ELR (cell line): ENCODE results near the gene PTPRD.
"Not testable (repeated sequence)": the region's sequence is repeated elsewhere in the genome, so short reads cannot be mapped to it uniquely, and the experiment has no call there.

Source experiments
- DNase-seq: peaks from one replicate; pipeline ENCODE4 v3.0.0-alpha.2; 2015; ENCODE audit warnings: low read depth

PTPRD gene

DNA sequence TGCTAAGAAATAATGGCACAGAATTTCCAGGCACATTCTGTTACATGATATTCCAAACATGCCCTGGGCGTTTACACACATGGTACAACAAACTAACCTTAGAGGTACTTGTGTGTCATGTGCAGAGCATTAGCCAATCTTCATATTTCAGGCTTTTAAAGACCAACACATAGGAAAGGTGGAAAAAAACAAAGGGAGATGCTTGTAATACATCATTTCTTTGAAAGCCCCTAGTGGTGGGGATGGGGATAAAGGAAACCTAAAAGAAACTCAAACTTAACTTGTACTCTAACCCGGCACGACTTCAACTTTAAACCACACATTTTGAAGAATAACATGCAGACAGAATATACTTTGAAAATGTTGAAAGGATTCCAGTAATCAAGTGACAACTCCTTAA lies 133.6 kb downstream of the PTPRD start:
- peak; percentile 3 for DNase-seq

GRCh38 chr9:10449201-10449617 lies 163.6 kb downstream of the PTPRD start:
- DNase-seq: not testable (repeated sequence)

- no peak for DNase-seq
These were observed 165.8 kb downstream of the PTPRD start for GRCh38 chr9:10447036-10447435.

DNA sequence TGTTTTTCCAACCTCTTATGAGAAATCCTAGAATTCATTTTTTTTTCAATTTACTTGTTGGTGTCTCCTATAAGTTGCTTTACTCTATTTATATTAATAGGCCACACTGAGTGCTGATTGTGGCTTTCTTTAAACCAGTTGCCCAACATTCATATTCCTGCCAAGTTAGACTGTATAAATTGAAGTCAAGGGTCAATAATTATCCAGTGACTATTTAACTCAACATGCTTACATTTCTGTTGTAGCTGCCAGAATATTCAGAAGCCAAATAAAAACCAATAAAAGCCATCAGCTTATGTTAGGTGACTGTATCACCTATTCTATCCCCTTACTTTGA lies 169.0 kb downstream of the PTPRD start:
- DNase-seq: no peak

- DNase-seq: no peak
These were observed 169.5 kb downstream of the PTPRD start for GRCh38 chr9:10443181-10443867.

- no peak for DNase-seq
These were observed 173.8 kb downstream of the PTPRD start for GRCh38 chr9:10438955-10439354.

GRCh38 chr9:10436756-10437155 lies 176.0 kb downstream of the PTPRD start:
- no peak for DNase-seq

DNA sequence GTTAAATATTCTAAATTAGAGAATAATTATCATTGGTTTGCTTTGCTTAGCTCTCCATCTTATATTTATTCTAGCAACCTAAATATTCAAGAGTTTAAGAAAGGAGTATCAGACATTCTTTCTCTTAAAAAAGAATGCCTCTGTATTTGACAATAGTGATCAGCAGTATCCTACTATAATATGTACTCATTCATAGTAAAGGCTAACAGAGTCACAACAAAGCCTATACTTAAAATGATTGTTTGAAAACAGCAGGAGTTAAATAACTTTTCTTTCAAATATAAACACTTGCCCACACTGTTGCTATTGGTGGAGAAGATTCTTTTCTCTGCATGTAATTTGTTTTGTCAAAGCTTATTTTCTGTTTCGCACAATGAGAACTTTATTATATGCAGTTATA lies 178.4 kb downstream of the PTPRD start:
- no peak for DNase-seq

DNA sequence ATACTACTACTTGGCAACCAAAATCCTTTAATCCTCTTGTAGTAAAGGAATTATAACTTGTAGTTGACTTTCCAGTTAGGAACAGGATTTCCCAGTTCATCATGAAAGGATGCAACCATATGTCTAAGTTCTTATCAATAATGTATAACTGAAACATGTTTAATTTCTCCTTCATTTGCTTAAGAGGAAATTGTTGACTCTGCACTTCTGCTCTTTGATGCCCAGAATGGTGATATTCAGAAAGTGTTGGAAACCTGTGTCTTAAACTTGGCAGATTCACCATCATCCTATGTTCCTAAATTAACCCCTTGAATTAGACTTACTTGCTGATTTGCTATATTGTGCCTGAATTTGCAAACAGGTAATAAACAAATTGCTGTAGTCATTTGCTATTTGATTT lies 201.5 kb downstream of the PTPRD start:
- DNase-seq: no peak

- no peak for DNase-seq
These were observed 209.5 kb downstream of the PTPRD start for GRCh38 chr9:10403283-10403682.

DNA sequence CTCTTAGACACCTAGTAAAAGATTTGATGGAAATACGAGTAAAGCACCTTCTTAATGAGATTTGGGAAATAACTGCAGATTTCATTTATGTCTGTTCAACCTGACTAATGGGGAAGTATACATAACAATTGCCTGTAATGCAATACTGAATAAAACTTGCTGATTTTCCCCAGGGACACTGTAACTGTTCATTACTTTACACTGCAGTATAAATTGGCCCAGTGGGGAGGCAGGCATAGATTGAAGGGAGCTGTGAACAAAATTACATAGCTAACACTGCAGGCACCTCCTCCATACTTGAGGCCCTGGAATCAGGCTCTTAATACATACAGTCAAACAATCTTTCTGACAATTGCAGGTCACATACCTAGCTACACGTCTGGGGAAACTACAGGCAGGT lies 216.2 kb downstream of the PTPRD start:
- no peak for DNase-seq

GRCh38 chr9:10387282-10387681 lies 225.5 kb downstream of the PTPRD start:
- DNase-seq: no peak

- DNase-seq: no peak
These were observed 241.0 kb downstream of the PTPRD start for GRCh38 chr9:10371824-10372223.

DNA sequence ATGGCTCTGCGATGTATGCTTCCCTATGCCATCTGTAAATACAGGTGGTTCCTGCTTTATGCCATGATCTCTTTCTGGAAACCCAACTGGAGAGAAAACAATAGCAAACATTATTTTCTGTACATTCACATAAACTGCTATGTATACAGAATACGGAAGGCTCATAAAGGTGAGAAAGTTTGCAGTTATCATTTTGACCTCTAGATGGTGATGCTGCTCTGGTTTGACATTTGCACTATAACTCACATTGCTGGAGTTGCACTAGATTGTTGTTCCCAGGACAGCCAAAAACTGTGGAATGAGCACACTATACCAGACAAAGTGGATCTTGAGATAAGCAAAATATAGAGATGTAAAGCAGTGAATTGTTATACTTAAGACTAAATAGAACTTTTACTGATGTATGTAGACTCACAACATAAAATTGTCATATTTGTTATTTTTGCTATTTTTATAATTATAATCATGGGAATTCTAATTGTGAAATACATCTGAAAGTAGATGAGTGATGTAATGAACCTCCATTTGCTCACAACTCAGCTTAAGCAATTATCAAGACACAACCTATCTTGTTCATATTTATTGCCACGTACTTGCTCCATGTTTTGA lies 246.5 kb downstream of the PTPRD start:
- DNase-seq: peak; percentile 10

GRCh38 chr9:10354591-10354990 lies 258.2 kb downstream of the PTPRD start:
- DNase-seq: no peak

- DNase-seq: not testable (repeated sequence)
These were observed 267.2 kb downstream of the PTPRD start for GRCh38 chr9:10345621-10346020.

- no peak for DNase-seq
These were observed 271.7 kb downstream of the PTPRD start for GRCh38 chr9:10341057-10341456.

GRCh38 chr9:10339152-10339551 lies 273.6 kb downstream of the PTPRD start:
- no peak for DNase-seq

DNA sequence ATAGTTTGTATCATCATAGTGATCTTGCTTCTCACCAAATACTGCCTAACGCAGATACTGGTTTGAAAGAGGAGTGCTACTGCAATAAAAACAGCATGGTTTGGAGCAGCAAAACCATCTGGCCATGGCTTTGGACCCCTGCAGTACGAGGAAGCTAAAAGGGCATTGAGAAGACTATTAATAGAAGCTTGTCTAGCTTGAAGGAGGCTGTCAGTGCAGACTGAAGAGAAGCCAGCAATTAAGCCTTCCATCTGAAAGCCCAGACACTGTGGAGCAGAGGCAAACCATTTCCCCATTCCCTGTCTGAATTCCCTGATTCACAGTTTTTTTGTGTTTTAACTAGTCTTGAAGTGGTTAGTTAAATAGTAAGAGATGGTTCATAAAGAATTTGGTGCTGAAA lies 281.6 kb downstream of the PTPRD start:
- DNase-seq: no peak

- no peak for DNase-seq
These were observed 330.7 kb downstream of the PTPRD start for GRCh38 chr9:10282084-10282483.

DNA sequence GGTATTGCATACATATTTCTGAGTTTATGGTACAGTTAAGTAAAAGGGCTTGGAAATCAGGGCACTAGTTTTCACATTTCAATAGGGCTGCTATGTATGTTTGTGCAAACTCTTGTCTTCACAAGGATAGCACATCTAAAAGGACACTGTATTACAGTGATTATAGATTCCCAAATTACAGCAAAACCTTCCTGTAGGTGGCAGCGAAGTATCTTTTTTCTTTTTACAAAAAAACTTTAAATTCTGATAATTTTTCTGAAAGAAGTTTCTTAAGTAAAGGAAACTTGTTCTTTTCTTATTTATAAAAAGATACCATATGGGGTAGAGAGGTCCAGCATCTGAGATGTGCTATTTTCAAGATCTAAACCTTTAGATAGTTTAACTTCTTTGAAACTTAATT lies 337.8 kb downstream of the PTPRD start:
- no peak for DNase-seq

DNA sequence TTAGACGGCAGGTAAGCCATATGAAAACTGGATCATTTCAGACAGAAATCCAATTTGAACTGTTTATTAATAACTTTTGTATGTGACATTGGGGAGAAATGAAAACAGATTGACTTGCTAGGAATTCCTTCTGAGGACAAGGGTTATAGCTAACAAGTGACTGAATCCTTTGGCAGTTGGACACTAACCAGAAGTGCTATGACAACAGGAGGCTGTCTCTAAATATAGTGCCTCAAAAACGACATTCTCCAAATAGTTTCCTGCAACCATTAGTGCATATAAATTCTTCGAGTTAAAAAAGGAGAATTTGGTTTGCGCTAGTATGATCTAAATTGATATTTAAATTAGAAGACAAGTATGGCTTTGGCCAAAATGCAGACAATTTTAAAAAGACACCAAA lies 338.6 kb downstream of the PTPRD start:
- DNase-seq: no peak

DNA sequence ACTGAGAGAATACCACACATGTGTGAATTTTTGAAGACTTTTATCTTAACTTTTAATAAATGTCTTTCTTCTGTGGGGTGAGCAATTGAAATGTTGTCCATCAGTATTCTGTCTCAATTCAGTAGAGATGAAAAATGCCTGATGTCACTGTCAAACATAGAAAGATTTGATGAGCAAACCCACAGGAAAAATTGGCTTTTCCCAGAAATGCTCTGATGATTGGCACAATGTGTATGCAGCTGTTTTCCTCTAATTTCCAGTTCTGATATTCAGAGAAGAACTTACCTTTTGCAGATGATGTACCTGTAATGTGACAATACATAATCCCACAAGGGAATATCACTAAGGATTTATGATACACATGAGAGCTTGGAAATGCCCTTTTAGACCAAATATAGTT lies 340.0 kb downstream of the PTPRD start:
- DNase-seq: no peak
